Neural progenitor cell (in vitro differentiated cells): Measurements from ENCODE around the gene SLC45A3.

Source experiments
- CTCF ChIP-seq: fragments of 200-600 bp; sonication (generic); IDR thresholded peaks from 2 replicates; pipeline ENCODE4 v1.5.1; 2017; ENCODE audit warnings: antibody characterized with exemption, mild to moderate bottlenecking
- EZH2phosphoT487 ChIP-seq: fragments of 200-600 bp; sonication (generic); IDR thresholded peaks from 2 replicates; pipeline ENCODE4 v1.6.1; 2017; ENCODE audit warnings: antibody characterized with exemption

- TF ChIP-seq EZH2phosphoT487 = no peak
- no peak for TF ChIP-seq CTCF
Observed at GRCh38 chr1:205612104-205612503, 68.2 kb downstream of the SLC45A3 start.
